Colonic mucosa (tissue), 4 donors: Measurements from ENCODE around the gene FAR2. TPM values are rescaled to one million over a fixed set of nuclear protein-coding genes. Genes with fewer than 3 reads are reported as not detected.
"Not testable (repeated sequence)": the region's sequence is repeated elsewhere in the genome, so short reads cannot be mapped to it uniquely, and the experiment has no call there.

Source experiments
- DNase-seq: peaks from one replicate; pipeline ENCODE4 v3.0.0-alpha.2; 2020
- H3K27ac ChIP-seq: fragments of 200-600 bp; one replicate; pipeline ENCODE4 v1.8.0; 2021
- H3K27me3 ChIP-seq: fragments of 200-600 bp; one replicate; pipeline ENCODE4 v1.8.0; 2021
- H3K36me3 ChIP-seq: fragments of 200-600 bp; one replicate; pipeline ENCODE4 v1.8.0; 2021
- H3K4me1 ChIP-seq: fragments of 200-600 bp; one replicate; pipeline ENCODE4 v1.8.0; 2021; ENCODE audit warnings: mild to moderate bottlenecking
- H3K4me3 ChIP-seq: fragments of 200-600 bp; one replicate; pipeline ENCODE4 v1.8.0; 2021
- H3K9ac ChIP-seq, 2 donors: one replicate each; pipeline ENCODE4 v1.7.0; 2013; ENCODE audit warnings: control low read depth in 2 of 2, low read depth in 2 of 2, low read length in 2 of 2
- H3K9me3 ChIP-seq: fragments of 200-600 bp; one replicate; pipeline ENCODE4 v1.8.0; 2021
- intact Hi-C: fragments of 100-400 bp; cut with DNase I; formaldehyde crosslinking; loops from one replicate; pipeline ENCODE4 v1.14.1; 2022
- total RNA-seq, 2 donors: library from RNA; stranded (reverse); fragmentation: NEBNext Ultra II Directional in 1 of 2; extraction: Animal tissue kit (Norgen Biotek cat#: 25700) in 1 of 2; gene quantifications; one replicate each; pipeline ENCODE4 v1.2.1, GENCODE V29; 2021
- TF ChIP-seq, protein P1 (sequence below): fragments of 200-600 bp; IDR thresholded peaks from one replicate; pipeline ENCODE4 v1.8.0; 2022; ENCODE audit warnings: antibody characterized with exemption, mild to moderate bottlenecking
- donor health status: healthy.
- donor health status: DM: no; HTN: no; CAD: no.
- donor health status: DM: no; HTN: no; CAD: no.

FAR2 gene
- total RNA-seq, 2 donors from 2014 or later: 67.4 to 83.6 TPM

DNA sequence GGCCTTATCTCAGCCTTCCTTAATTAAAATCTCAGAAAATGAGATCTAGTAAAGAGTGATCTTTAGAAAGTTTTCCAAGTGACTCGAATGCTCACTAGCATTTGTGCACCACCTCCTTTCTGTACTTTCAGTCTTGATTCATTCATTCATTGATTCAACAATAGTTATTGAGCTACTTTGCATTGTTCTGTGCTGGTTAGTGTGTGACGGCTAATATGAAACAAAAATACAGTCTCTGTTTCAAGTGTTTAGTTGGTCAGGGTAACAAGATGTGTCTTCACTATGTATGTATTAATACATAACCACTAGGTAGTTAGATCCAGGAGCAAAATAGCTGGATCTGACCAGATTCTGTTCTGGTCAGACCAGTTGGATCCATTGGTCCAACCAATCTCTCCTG lies 100.9 kb downstream of the FAR2 start:
- TF ChIP-seq, protein P1, sequence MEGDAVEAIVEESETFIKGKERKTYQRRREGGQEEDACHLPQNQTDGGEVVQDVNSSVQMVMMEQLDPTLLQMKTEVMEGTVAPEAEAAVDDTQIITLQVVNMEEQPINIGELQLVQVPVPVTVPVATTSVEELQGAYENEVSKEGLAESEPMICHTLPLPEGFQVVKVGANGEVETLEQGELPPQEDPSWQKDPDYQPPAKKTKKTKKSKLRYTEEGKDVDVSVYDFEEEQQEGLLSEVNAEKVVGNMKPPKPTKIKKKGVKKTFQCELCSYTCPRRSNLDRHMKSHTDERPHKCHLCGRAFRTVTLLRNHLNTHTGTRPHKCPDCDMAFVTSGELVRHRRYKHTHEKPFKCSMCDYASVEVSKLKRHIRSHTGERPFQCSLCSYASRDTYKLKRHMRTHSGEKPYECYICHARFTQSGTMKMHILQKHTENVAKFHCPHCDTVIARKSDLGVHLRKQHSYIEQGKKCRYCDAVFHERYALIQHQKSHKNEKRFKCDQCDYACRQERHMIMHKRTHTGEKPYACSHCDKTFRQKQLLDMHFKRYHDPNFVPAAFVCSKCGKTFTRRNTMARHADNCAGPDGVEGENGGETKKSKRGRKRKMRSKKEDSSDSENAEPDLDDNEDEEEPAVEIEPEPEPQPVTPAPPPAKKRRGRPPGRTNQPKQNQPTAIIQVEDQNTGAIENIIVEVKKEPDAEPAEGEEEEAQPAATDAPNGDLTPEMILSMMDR: no peak
- no peak overlapping the region for H3K9ac ChIP-seq
- intact Hi-C loops: no loop called here
- H3K36me3 ChIP-seq: no peaks in the 10 kb centered on the region
- H3K27me3 ChIP-seq: no peaks in the 10 kb centered on the region
- no peak for DNase-seq
- no peak overlapping the region for H3K27ac ChIP-seq
- H3K9me3 ChIP-seq: no peaks in the 10 kb centered on the region
- H3K4me3 ChIP-seq: no peak overlapping the region
- no peaks in the 10 kb centered on the region for H3K4me1 ChIP-seq

DNA sequence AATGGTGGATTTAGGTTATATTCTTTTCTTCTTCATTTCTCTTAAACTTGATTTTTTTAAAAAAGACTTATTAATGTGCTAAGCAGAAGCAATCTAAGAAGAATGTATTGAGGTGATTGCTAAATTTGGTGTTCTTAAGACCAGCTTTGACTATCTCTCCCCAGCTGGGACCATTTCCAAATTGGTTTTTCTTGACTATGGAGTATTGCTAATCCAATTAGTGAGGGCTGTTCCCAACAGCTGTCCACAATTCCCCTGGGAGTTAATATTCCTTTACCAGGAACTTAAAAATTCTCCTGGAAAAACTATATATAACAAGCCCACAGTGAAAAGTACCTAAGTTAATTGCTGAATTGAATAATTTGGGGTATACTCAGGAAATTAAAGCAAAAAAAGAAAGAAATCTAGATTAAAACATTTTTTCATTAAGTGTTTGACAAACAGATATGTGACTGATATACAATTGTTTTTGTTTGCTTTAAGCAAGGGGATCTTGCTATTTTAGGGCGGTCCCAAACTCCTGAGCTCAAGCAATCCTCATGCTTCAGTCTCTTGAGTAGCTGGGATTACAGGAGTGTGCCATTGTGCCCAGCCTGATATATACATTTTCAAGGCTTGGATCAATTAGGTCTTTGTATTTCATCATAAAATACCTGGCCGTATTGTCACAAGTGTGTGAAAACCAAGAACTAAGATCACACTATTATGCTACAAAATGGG lies 105.0 kb downstream of the FAR2 start:
- H3K4me3 ChIP-seq: no peak overlapping the region
- H3K9ac ChIP-seq: no peak overlapping the region
- no peaks in the 10 kb centered on the region for H3K36me3 ChIP-seq
- intact Hi-C loops: no loop called here
- TF ChIP-seq, protein P1: no peak
- H3K27ac ChIP-seq: no peak overlapping the region
- H3K27me3 ChIP-seq: no peaks in the 10 kb centered on the region
- H3K9me3 ChIP-seq: no peaks in the 10 kb centered on the region
- DNase-seq: no peak
- H3K4me1 ChIP-seq: no peaks in the 10 kb centered on the region

DNA sequence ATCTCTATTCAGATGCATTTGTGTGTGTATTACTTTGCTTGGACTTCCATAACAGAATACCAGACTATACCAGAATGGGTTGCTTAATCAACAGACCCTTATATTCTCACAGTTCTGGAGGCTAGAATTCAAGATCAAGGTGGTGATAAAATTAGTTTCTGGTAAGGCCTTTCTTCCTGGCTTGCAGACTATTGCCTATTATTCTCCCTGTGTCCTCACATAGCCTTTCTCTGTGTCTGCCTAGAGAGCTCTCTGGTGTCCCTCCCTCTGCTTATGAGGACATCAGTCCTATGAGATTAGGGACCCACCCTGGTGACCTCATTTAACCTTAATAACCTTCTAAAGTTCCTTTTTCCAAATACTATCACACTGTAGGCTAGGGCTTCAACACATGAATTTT lies 106.0 kb downstream of the FAR2 start:
- Histone ChIP-seq H3K4me1 (no peaks in the 10 kb centered on the region), H3K4me3 (no peak overlapping the region), H3K9ac (no peak overlapping the region), H3K36me3 (no peaks in the 10 kb centered on the region), H3K27ac (no peak overlapping the region), H3K27me3 (no peaks in the 10 kb centered on the region), H3K9me3 (no peaks in the 10 kb centered on the region)
- TF ChIP-seq, protein P1: no peak
- intact Hi-C loops: no loop called here
- no peak for DNase-seq

DNA sequence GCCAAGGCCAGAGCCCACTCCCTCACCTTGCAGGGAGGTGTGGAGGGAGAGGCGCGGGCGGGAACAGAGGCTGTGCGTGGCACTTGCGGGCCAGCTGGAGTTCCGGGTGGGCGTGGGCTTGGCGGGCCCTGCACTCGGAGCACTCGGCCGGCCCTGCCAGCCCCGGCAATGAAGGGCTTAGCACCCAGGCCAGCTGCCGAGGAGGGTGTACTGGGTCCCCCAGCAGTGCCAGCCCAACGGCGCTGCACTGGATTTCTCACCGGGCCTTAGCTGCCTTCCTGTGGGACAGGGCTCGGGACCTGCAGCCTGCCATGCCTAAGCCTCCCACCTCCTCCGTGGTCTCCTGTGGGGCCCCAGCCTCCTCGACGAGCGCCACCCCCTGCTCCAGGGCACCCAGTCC lies 107.5 kb downstream of the FAR2 start:
- TF ChIP-seq, protein P1: no peak
- H3K27ac ChIP-seq: no peak overlapping the region
- no peaks in the 10 kb centered on the region for H3K4me1 ChIP-seq
- intact Hi-C loops: no loop called here
- no peaks in the 10 kb centered on the region for H3K9me3 ChIP-seq
- H3K9ac ChIP-seq: no peak overlapping the region
- H3K36me3 ChIP-seq: no peaks in the 10 kb centered on the region
- DNase-seq: no peak
- no peaks in the 10 kb centered on the region for H3K27me3 ChIP-seq
- no peak overlapping the region for H3K4me3 ChIP-seq

DNA sequence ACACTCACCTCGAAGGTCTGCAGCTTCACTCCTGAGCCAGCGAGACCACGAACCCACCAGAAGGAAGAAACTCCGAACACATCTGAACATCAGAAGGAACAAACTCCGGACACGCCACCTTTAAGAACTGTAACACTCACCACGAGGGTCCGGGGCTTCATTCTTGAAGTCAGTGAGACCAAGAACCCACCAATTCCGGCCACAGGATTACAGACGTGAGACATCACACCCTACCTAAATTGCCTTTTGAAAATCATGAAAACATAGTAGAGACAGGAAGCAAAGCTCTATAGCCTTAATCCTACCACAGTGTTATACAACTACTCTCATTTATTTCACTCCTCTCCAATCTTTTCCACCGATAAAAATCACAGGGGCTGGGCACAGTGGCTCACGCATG lies 108.6 kb downstream of the FAR2 start:
- H3K9me3 ChIP-seq, H3K36me3 ChIP-seq, H3K4me1 ChIP-seq, H3K4me3 ChIP-seq, H3K27me3 ChIP-seq, H3K9ac ChIP-seq, DNase-seq, H3K27ac ChIP-seq, intact Hi-C loops: not testable (repeated sequence)

DNA sequence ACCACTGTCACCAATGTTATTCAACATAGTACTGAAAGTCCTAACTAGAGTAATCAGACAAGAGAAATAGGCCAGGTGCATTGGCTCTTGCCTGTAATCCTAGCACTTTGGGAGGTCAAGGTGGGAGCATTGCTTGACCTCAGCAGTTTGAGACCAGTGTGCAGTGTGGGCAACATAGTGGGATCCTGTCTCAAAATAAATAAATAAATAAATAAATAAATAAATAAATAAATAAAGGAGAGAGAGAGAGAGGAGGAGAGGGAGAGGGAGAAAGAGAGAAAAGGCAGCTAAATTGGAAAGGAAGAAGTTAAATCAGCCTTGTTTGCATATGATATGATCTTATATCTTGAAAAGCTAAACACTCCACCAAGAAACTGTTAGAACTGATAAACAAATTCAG lies 115.3 kb downstream of the FAR2 start:
- Histone ChIP-seq H3K27ac (no peak overlapping the region), H3K36me3 (no peaks in the 10 kb centered on the region), H3K4me1 (no peaks in the 10 kb centered on the region), H3K27me3 (no peaks in the 10 kb centered on the region), H3K4me3 (no peak overlapping the region), H3K9ac (no peak overlapping the region), H3K9me3 (no peaks in the 10 kb centered on the region)
- DNase-seq: no peak
- TF ChIP-seq, protein P1: no peak
- intact Hi-C loops: no loop called here
